Left lung (tissue), 10 donors: Measurements from ENCODE around the gene RMND1. TPM values are rescaled to one million over a fixed set of nuclear protein-coding genes. Genes with fewer than 3 reads are reported as not detected.

ENCODE experiments used
- ATAC-seq: fragments of 200-7000 bp; cut with Tn5 transposase; one replicate; pipeline ENCODE4 v1.9.1; 2020; ENCODE audit warnings: moderate library complexity
- DNase-seq, 4 donors: peaks; one replicate each; pipeline ENCODE4 v3.0.0-alpha.2; 2013 to 2020
- H3K27ac ChIP-seq, 2 donors: fragments of 200-600 bp; sonication (generic) in 1 of 2; one replicate each; pipeline versions ENCODE4 v1.5.0 to v1.8.0; 2020 to 2021
- H3K27me3 ChIP-seq, 2 donors: fragments of 200-600 bp; sonication (generic) in 1 of 2; one replicate each; pipeline versions ENCODE4 v1.5.0 to v1.8.0; 2020 to 2021
- H3K36me3 ChIP-seq, 2 donors: fragments of 200-600 bp; sonication (generic) in 1 of 2; one replicate each; pipeline versions ENCODE4 v1.5.0 to v1.8.0; 2020 to 2021
- H3K4me1 ChIP-seq, 2 donors: fragments of 200-600 bp; one replicate each; pipeline ENCODE4 v1.8.0; 2021
- H3K4me3 ChIP-seq, 2 donors: fragments of 200-600 bp; sonication (generic) in 1 of 2; one replicate each; pipeline versions ENCODE4 v1.5.0 to v1.8.0; 2020 to 2021; ENCODE audit warnings: mild to moderate bottlenecking in 1 of 2
- H3K9me3 ChIP-seq, 2 donors: fragments of 200-600 bp; sonication (generic) in 1 of 2; one replicate each; pipeline versions ENCODE4 v1.5.0 to v1.8.0; 2020 to 2021
- CTCF ChIP-seq, 2 donors: fragments of 200-600 bp; sonication (generic) in 1 of 2; IDR thresholded peaks; one replicate each; pipeline versions ENCODE4 v1.5.0 to v1.8.0; 2021; ENCODE audit warnings: antibody characterized with exemption in 2 of 2
- intact Hi-C, 2 donors: fragments of 100-400 bp; cut with DNase I; formaldehyde crosslinking; loops; one replicate each; pipeline versions ENCODE4 v1.11.2 to v1.14.2; 2022
- polyA plus RNA-seq, 6 donors: library from polyadenylated mRNA; unstranded; fragments of 120-200 nt; gene quantifications; one replicate each; pipeline ENCODE4 v1.2.1, GENCODE V29; 2013; ENCODE audit not compliant: insufficient read length in 6 of 6
- total RNA-seq, 2 donors: library from RNA; stranded (reverse); fragmentation: NEBNext Ultra II Directional; extraction: Animal tissue kit (Norgen Biotek cat#: 25700); gene quantifications; one replicate each; pipeline ENCODE4 v1.2.1, GENCODE V29; 2021
- donor health status: DM: no; HTN: yes; CAD: no.
- donor health status: DM: no; HTN: no; CAD: no.

Gene RMND1
- total and polyA plus RNA-seq, 8 donors: 16.0 to 32.4 (median 26.9) TPM

- DNase-seq: no peak
- Histone ChIP-seq H3K4me1 (no peaks in the 10 kb centered on the region), H3K36me3 (peaks cover 0 to 98% of the 10 kb centered on the region in 2 donors), H3K9me3 (no peaks in the 10 kb centered on the region), H3K27me3 (no peaks in the 10 kb centered on the region), H3K27ac (no peak overlapping the region), H3K4me3 (no peak overlapping the region)
- intact Hi-C loops: no loop called here
- no peak for ATAC-seq
- TF ChIP-seq CTCF (IDR thresholded peaks at IDR 0.05): no peak
Observed at GRCh38 chr6:151425561-151425960, 26.4 kb downstream of the RMND1 start.

GRCh38 chr6:151422981-151423380 is 28.9 kb downstream of the RMND1 start:
- no peak for DNase-seq
- Histone ChIP-seq H3K27me3 (no peaks in the 10 kb centered on the region), H3K4me1 (no peaks in the 10 kb centered on the region), H3K36me3 (peaks cover 0 to 98% of the 10 kb centered on the region in 2 donors), H3K9me3 (no peaks in the 10 kb centered on the region), H3K4me3 (no peak overlapping the region), H3K27ac (no peak overlapping the region)
- intact Hi-C loops: no loop called here
- ATAC-seq: no peak
- no peak for TF ChIP-seq CTCF (IDR thresholded peaks at IDR 0.05)

GRCh38 chr6:151417477-151417876 is 34.4 kb downstream of the RMND1 start:
- Histone ChIP-seq H3K4me1 (no peaks in the 10 kb centered on the region), H3K9me3 (no peaks in the 10 kb centered on the region), H3K4me3 (no peak overlapping the region), H3K36me3 (peaks cover 0 to 91% of the 10 kb centered on the region in 2 donors), H3K27me3 (no peaks in the 10 kb centered on the region), H3K27ac (no peak overlapping the region)
- intact Hi-C loops: no loop called here
- ATAC-seq (no peak), DNase-seq (no peak)
- no peak for TF ChIP-seq CTCF (IDR thresholded peaks at IDR 0.05)

- DNase-seq (no peak), ATAC-seq (no peak)
- Histone ChIP-seq H3K36me3 (peaks cover 0 to 84% of the 10 kb centered on the region in 2 donors), H3K27me3 (no peaks in the 10 kb centered on the region), H3K4me3 (no peak overlapping the region), H3K4me1 (no peaks in the 10 kb centered on the region), H3K27ac (no peak overlapping the region), H3K9me3 (no peaks in the 10 kb centered on the region)
- no peak for TF ChIP-seq CTCF (IDR thresholded peaks at IDR 0.05)
- intact Hi-C loops: no loop called here
Observed at GRCh38 chr6:151414641-151415260, 37.2 kb downstream of the RMND1 start.

- DNase-seq (no peak), ATAC-seq (no peak)
- H3K4me1 ChIP-seq: no peaks in the 10 kb centered on the region
- H3K36me3 ChIP-seq: peaks cover 0 to 76% of the 10 kb centered on the region in 2 donors
- intact Hi-C loops: no loop called here
- no peak overlapping the region for H3K4me3 ChIP-seq
- no peaks in the 10 kb centered on the region for H3K9me3 ChIP-seq
- no peak for TF ChIP-seq CTCF (IDR thresholded peaks at IDR 0.05)
- no peaks in the 10 kb centered on the region for H3K27me3 ChIP-seq
- no peak overlapping the region for H3K27ac ChIP-seq
Observed at GRCh38 chr6:151413372-151414145, 38.4 kb downstream of the RMND1 start.
